HCT116 (cell line): ENCODE data around the gene MTG2.
A peak's percentile ranks its signal among the peaks of the same experiment; 100 is the strongest.

Source experiments
- CTCF ChIP-seq, 3 experiments: fragments of 200-600 bp in 1 of 3; sonication (generic) in 1 of 3; IDR thresholded peaks in 2 of 3; conservative IDR thresholded peaks in 1 of 3; 2 replicates each; pipeline ENCODE4 v1.5.1; 2012 to 2017; ENCODE audit warnings: low read depth in 2 of 3, low read length in 2 of 3, antibody characterized with exemption in 1 of 3, borderline replicate concordance in 1 of 3, control low read depth in 1 of 3, mild to moderate bottlenecking in 1 of 3, mixed read lengths in 1 of 3, mixed run types in 1 of 3, moderate library complexity in 1 of 3; ENCODE audit not compliant: insufficient read depth in 1 of 3
- SP1 ChIP-seq: IDR thresholded peaks from 2 replicates; pipeline ENCODE4 v1.6.1; 2012; ENCODE audit warnings: low read depth

- TF ChIP-seq SP1 (peak; percentile 54), CTCF (IDR thresholded peaks at IDR 0.05 in 2 of 3, conservative IDR thresholded peaks at IDR 0.05 in 1 of 3; ENCODE audit: borderline replicate concordance in 1 of 3, insufficient read depth in 1 of 3, low read depth in 2 of 3, low read length in 2 of 3) (no peak)
These were observed 21.5 kb upstream of the MTG2 start for GRCh38 chr20:62161347-62161746.
